HG03025 (cell line): ENCODE results near the gene PAPPA2.
"Not testable (repeated sequence)": the region's sequence is repeated elsewhere in the genome, so short reads cannot be mapped to it uniquely, and the experiment has no call there.

ENCODE experiments used
- ATAC-seq: cut with Tn5 transposase; IDR thresholded peaks from one replicate; pipeline ENCODE4 v1.9.1; 2021; ENCODE audit warnings: mild to moderate bottlenecking, moderate library complexity; ENCODE audit not compliant: unreplicated experiment, low FRiP score

PAPPA2 gene

GRCh38 chr1:176462674-176463378 lies at the start of gene PAPPA2:
TSS of gene PAPPA2 (plus strand) at chr1:176463175. CDS start at chr1:176556323, 93,148 bp downstream.
- ATAC-seq, result no peak

GRCh38 chr1:176416777-176417176 lies 46.2 kb upstream of the PAPPA2 start:
- ATAC-seq, result no peak

GRCh38 chr1:176419608-176420007 lies 43.4 kb upstream of the PAPPA2 start:
- not testable (repeated sequence) for ATAC-seq

- ATAC-seq, result no peak
Observed at GRCh38 chr1:176434234-176434633, 28.7 kb upstream of the PAPPA2 start.

GRCh38 chr1:176436251-176436650 lies 26.7 kb upstream of the PAPPA2 start:
- no peak for ATAC-seq

GRCh38 chr1:176440176-176440575 lies 22.8 kb upstream of the PAPPA2 start:
- ATAC-seq, result no peak

- ATAC-seq, result no peak
Observed at GRCh38 chr1:176444286-176444685, 18.7 kb upstream of the PAPPA2 start.

- ATAC-seq, result no peak
Observed at GRCh38 chr1:176445402-176445801, 17.6 kb upstream of the PAPPA2 start.

- ATAC-seq, result no peak
Observed at GRCh38 chr1:176448340-176448739, 14.6 kb upstream of the PAPPA2 start.

GRCh38 chr1:176450526-176450925 lies 12.4 kb upstream of the PAPPA2 start:
- ATAC-seq, result no peak

GRCh38 chr1:176451741-176452140 lies 11.2 kb upstream of the PAPPA2 start:
- not testable (repeated sequence) for ATAC-seq

- no peak for ATAC-seq
Observed at GRCh38 chr1:176456795-176457194, 6.2 kb upstream of the PAPPA2 start.

- no peak for ATAC-seq
Observed at GRCh38 chr1:176460544-176461336, 2.2 kb upstream of the PAPPA2 start.

- ATAC-seq, result no peak
Observed at GRCh38 chr1:176461576-176461975, 1.4 kb upstream of the PAPPA2 start.

- no peak for ATAC-seq
Observed at GRCh38 chr1:176466514-176466913, 3.5 kb downstream of the PAPPA2 start.

- no peak for ATAC-seq
Observed at GRCh38 chr1:176469450-176470010, 6.6 kb downstream of the PAPPA2 start.

- no peak for ATAC-seq
Observed at GRCh38 chr1:176471338-176472121, 8.6 kb downstream of the PAPPA2 start.

- ATAC-seq, result no peak
Observed at GRCh38 chr1:176479971-176480370, 17.0 kb downstream of the PAPPA2 start.

- no peak for ATAC-seq
Observed at GRCh38 chr1:176480750-176481149, 17.8 kb downstream of the PAPPA2 start.

GRCh38 chr1:176485083-176485482 lies 22.1 kb downstream of the PAPPA2 start:
- no peak for ATAC-seq

- ATAC-seq, result no peak
Observed at GRCh38 chr1:176494436-176494835, 31.5 kb downstream of the PAPPA2 start.
